Right cardiac atrium (tissue), 5 donors: ENCODE data around the gene ZBTB6. TPM values are rescaled to one million over a fixed set of nuclear protein-coding genes. Genes with fewer than 3 reads are reported as not detected.
A peak's percentile ranks its signal among the peaks of the same experiment; 100 is the strongest.
"Not testable (repeated sequence)": the region's sequence is repeated elsewhere in the genome, so short reads cannot be mapped to it uniquely, and the experiment has no call there.

Experiments
- ATAC-seq, 2 donors: fragments of 200-7000 bp; cut with Tn5 transposase; one replicate each; pipeline versions ENCODE4 v1.8.0 to v1.9.1; 2020; ENCODE audit warnings: moderate library complexity in 2 of 2, mild to moderate bottlenecking in 1 of 2
- DNase-seq, 3 donors: peaks; one replicate each; pipeline ENCODE4 v3.0.0-alpha.2; 2020
- H3K27ac ChIP-seq: one replicate; pipeline ENCODE4 v1.5.1; 2013; ENCODE audit warnings: mild to moderate bottlenecking, low read length, control low read depth, moderate library complexity
- H3K27me3 ChIP-seq: one replicate; pipeline ENCODE4 v1.6.1; 2013; ENCODE audit not compliant: control insufficient read depth, insufficient read depth
- H3K4me1 ChIP-seq: one replicate; pipeline ENCODE4 v1.6.1; 2013; ENCODE audit warnings: low read length; ENCODE audit not compliant: control insufficient read depth, insufficient read depth
- H3K4me3 ChIP-seq: one replicate; pipeline ENCODE4 v1.5.1; 2013; ENCODE audit warnings: low read length, control low read depth
- H3K9me3 ChIP-seq: one replicate; pipeline ENCODE4 v1.6.1; 2013; ENCODE audit warnings: low read length; ENCODE audit not compliant: control insufficient read depth
- WGBS: extraction: QIAGEN DNeasy Blood & Tissue Kit; methylation state at CpG from one replicate; pipeline ENCODE4 v1.1.7; 2013; 5-methylcytosine and 5-hydroxymethylcytosine counted together
- intact Hi-C, 4 donors: fragments of 100-400 bp; cut with DNase I; formaldehyde crosslinking; loops; one replicate each; pipeline versions ENCODE4 v1.11.0 to v1.14.0; 2022 to 2023
- polyA plus RNA-seq: library from polyadenylated mRNA; stranded (reverse); fragments of 200-250 nt; gene quantifications from one replicate; pipeline ENCODE4 v1.2.3, GENCODE V29; 2013
- total RNA-seq, 4 donors: library from RNA; stranded (reverse); fragmentation: NEBNext Ultra II Directional; extraction: Animal tissue kit (Norgen Biotek cat#: 25700); gene quantifications; one replicate each; pipeline ENCODE4 v1.2.1, GENCODE V29; 2021
- donor health status: healthy with polysubstance abuse.
- donor health status: DM: no; HTN: yes; CAD: no.
- donor health status: DM: no; HTN: no; CAD: no.
- donor health status: DM: no; HTN: yes; CAD: no; lungs with severe emphysema.
- donor health status: DM: yes; HTN: yes; CAD: no.

ZBTB6 gene
- total and polyA plus RNA-seq, 5 donors: 2.9 to 7.0 (median 6.8) TPM

DNA sequence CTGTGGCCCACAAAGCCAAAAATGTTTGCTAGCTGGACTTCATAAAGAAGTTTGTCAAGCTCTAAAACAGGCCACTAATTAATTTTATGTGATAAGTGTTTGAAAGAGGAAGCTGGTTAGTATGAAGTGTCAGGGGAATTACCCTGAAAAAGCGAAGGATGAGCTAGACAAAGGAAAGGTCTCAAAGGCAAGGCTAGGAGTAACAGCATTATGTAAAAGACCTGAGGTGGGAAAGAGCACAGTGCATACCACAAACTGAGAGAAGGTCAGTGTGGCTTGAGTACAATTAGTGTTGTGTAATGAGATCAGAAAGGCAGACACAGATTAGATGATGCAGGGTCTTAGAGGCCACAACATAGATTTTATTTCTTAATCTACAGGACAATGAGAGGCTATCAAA is 37.6 kb downstream of the ZBTB6 start:
- Histone ChIP-seq H3K4me1 (no peaks in the 10 kb centered on the region), H3K27me3 (no peaks in the 10 kb centered on the region), H3K4me3 (no peak overlapping the region), H3K27ac (no peak overlapping the region), H3K9me3 (no peaks in the 10 kb centered on the region)
- 86% methylated on average over 1 of the region's 1 CpG for WGBS
- intact Hi-C loops: no loop called here
- DNase-seq: no peak
- ATAC-seq: no peak

DNA sequence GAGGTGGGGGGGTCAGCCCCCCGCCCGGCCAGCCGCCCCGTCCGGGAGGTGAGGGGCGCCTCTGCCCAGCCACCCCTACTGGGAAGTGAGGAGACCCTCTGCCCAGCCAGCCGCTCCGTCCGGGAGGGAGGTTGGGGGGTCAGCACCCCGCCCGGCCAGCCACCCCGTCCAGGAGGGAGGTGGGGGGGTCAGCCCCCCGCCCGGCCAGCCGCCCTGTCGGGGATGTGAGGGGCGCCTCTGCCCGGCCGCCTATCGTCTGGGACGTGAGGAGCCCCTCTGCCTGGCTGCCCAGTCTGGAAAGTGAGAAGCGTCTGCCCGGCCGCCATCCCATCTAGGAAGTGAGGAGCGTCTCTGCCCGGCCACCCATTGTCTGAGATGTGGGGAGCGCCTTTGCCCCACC is 45.8 kb downstream of the ZBTB6 start:
- H3K4me3 ChIP-seq, H3K4me1 ChIP-seq, DNase-seq, intact Hi-C loops, H3K27me3 ChIP-seq, H3K9me3 ChIP-seq, H3K27ac ChIP-seq, ATAC-seq: not testable (repeated sequence)
- WGBS: 98% methylated on average over 8 of the region's 27 CpGs

DNA sequence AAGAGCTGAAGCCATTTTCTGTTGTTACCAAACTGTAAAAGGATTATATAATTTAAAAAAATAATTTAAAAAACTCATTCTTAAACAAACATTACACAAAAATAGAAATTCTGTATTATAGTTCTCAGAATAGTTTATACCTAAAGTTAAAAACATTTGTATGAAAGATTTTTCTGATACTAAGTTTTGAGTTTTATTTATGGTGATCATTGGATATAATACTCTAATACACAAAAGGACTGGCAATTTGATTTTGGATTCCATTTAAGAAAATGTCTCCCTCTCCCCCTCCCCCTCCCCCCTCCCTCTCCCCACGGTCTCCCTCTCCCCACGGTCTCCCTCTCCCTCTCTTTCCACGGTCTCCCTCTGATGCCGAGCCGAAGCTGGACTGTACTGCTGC is 47.0 kb downstream of the ZBTB6 start:
- H3K27me3 ChIP-seq: no peaks in the 10 kb centered on the region
- no peak overlapping the region for H3K27ac ChIP-seq
- H3K4me3 ChIP-seq: no peak overlapping the region
- intact Hi-C loops: no loop called here
- DNase-seq: no peak
- no peaks in the 10 kb centered on the region for H3K9me3 ChIP-seq
- WGBS: 83% methylated on average over 1 of the region's 5 CpGs
- ATAC-seq: no peak
- no peaks in the 10 kb centered on the region for H3K4me1 ChIP-seq

DNA sequence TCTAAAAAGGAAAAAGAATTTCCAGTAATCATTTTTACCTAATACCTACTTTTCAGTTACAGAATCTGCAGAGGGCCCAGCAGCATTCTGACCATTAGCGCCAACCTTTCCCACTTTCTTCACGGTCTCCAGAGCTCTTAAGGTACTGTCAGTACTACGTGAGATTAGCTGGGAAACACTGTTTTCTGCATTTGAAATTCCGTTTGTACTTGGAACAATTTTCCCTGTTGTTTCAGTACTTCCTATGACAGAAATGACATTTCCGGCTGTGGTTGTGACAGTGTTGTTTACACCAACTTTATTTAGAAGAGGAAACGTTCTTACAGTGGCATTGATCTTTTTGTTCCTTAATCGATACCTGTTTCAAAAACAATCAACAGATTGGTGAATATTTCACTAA is 47.8 kb downstream of the ZBTB6 start:
- no peaks in the 10 kb centered on the region for H3K27me3 ChIP-seq
- H3K9me3 ChIP-seq: no peaks in the 10 kb centered on the region
- intact Hi-C loops: no loop called here
- no peaks in the 10 kb centered on the region for H3K4me1 ChIP-seq
- ATAC-seq (no peak), DNase-seq (no peak)
- WGBS: 69% methylated on average over 7 of the region's 7 CpGs
- peak overlapping the region; percentile 32 for H3K4me3 ChIP-seq
- peak overlapping the region; percentile 37 for H3K27ac ChIP-seq

DNA sequence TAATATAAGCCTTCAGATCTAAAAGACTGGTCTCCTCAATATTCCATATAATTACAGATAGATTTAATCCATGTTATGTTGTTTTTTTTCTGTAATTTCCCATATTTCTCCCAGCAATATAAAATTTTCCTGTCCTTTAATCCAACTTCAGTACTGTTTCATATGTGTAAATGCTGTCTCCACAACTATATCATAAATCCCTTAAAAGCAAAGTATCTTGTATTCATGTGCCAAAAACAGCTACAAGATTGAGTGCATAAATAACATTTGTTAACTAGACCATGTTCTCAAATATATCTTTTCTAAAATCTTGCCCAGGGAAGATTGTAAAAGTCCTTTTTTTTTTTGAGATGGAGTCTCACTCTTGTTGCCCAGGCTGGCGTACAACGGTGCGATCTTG is 49.7 kb downstream of the ZBTB6 start:
- no peak overlapping the region for H3K4me3 ChIP-seq
- H3K27ac ChIP-seq: no peak overlapping the region
- no peaks in the 10 kb centered on the region for H3K4me1 ChIP-seq
- no peak for DNase-seq
- 98% methylated on average over 3 of the region's 3 CpGs for WGBS
- no peaks in the 10 kb centered on the region for H3K9me3 ChIP-seq
- no peak for ATAC-seq
- intact Hi-C loops: no loop called here
- no peaks in the 10 kb centered on the region for H3K27me3 ChIP-seq

DNA sequence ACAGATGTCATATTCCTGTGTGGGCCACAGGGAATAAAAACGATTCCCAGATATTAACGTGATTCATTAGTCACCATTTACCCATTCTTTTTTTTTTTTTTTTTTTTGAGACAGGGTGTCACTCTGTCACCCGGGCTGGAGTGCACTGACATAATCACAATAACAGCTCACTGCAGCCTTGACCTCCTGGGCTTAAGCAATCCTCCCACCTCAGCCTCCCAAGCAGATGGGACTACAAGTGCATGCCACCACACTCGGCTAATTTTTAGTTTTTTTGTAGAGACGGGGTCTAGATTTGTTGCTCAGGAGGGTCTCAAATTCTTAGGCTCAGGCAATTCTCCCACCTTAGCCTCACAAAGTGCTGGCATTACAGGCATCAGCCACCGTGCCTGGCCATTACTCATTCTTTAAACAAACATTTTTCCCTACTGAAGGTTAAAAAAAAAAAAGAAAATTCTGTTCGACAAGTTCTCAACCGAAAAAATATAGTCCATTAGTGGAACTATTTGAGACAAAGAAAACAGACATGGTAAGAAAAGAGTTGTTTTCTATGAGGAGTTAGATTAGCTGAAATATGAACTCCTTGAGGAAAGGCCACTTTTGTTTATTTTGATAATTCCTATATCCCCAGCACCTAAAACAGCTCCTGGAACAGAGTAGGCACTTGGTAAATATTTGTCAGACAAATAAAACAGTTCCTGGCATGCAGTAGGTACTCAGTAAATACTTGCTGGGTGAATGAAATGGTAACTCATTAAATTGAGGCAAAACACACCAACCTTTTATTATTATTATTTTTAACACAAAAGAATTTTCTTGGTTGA is 52.6 kb downstream of the ZBTB6 start:
- Histone ChIP-seq H3K27ac (no peak overlapping the region), H3K9me3 (no peaks in the 10 kb centered on the region), H3K4me1 (no peaks in the 10 kb centered on the region), H3K27me3 (no peaks in the 10 kb centered on the region), H3K4me3 (no peak overlapping the region)
- DNase-seq: no peak
- ATAC-seq: no peak
- intact Hi-C loops: no loop called here
- WGBS: 92% methylated on average over 8 of the region's 8 CpGs

Other genes starting within 250 kb of the ZBTB6 start
- gene OR1L3, start 238.2 kb downstream of the ZBTB6 start, total RNA-seq: not detected
- gene OR1L3, start 238.2 kb downstream of the ZBTB6 start, polyA plus RNA-seq: not detected
- gene OR1L4, start 189.3 kb downstream of the ZBTB6 start, total RNA-seq: not detected
- gene OR1L4, start 189.3 kb downstream of the ZBTB6 start, polyA plus RNA-seq: not detected
- not detected for gene OR1L6, start 171.0 kb downstream of the ZBTB6 start, total RNA-seq
- not detected for gene OR1L6, start 171.0 kb downstream of the ZBTB6 start, polyA plus RNA-seq
- gene OR5C1, start 124.4 kb downstream of the ZBTB6 start, total RNA-seq: not detected
- gene OR5C1, start 124.4 kb downstream of the ZBTB6 start, polyA plus RNA-seq: not detected
- gene OR1K1, start 113.2 kb downstream of the ZBTB6 start, total RNA-seq: not detected
- gene OR1K1, start 113.2 kb downstream of the ZBTB6 start, polyA plus RNA-seq: not detected
- gene PDCL, start 84.7 kb downstream of the ZBTB6 start, total RNA-seq: 10 to 100 TPM in 2 of 4 donors, 1 to 10 TPM in 2; 8.6 to 11.6 (median 10.4) TPM
- gene PDCL, start 84.7 kb downstream of the ZBTB6 start, polyA plus RNA-seq: 6.4 TPM
- gene RC3H2, start 8.0 kb downstream of the ZBTB6 start, total RNA-seq: 10 to 100 TPM; 38.2 to 42.1 (median 40.0) TPM
- gene RC3H2, start 8.0 kb downstream of the ZBTB6 start, polyA plus RNA-seq: 11.5 TPM
- gene ZBTB26, start 18.2 kb upstream of the ZBTB6 start, total RNA-seq: 1 to 10 TPM; 4.7 to 5.8 (median 5.1) TPM
- 2.3 TPM for gene ZBTB26, start 18.2 kb upstream of the ZBTB6 start, polyA plus RNA-seq
- gene RABGAP1, start 27.7 kb upstream of the ZBTB6 start, total RNA-seq: 10 to 100 TPM; 45.3 to 56.7 (median 51.3) TPM
- 15.2 TPM for gene RABGAP1, start 27.7 kb upstream of the ZBTB6 start, polyA plus RNA-seq
- 1 to 10 TPM in 2 of 4 donors, under 1 TPM in 1, not detected in 1; 0.82 to 1.1 (median 1.0) TPM for gene GPR21, start 120.3 kb upstream of the ZBTB6 start, total RNA-seq
- gene GPR21, start 120.3 kb upstream of the ZBTB6 start, polyA plus RNA-seq: 0.36 TPM